Sigmoid colon (tissue), 4 donors: ENCODE results near the gene CSH2.

Experiments used
- EP300 ChIP-seq, 4 donors: sonication (generic); formaldehyde crosslinking; IDR thresholded peaks; one replicate each; pipeline ENCODE4 v1.6.1; 2017; ENCODE audit warnings: antibody characterized with exemption in 4 of 4
- POLR2A ChIP-seq, 2 donors: fragments of 450-650 bp; IDR thresholded peaks; one replicate each; pipeline ENCODE4 v1.6.1; 2016; ENCODE audit warnings: antibody characterized with exemption in 2 of 2, mild to moderate bottlenecking in 2 of 2, moderate library complexity in 2 of 2
- POLR2AphosphoS5 ChIP-seq, 4 donors: sonication (generic); formaldehyde crosslinking; IDR thresholded peaks; one replicate each; pipeline ENCODE4 v1.6.1; 2017; ENCODE audit warnings: antibody characterized with exemption in 4 of 4
- TF ChIP-seq, protein P1 (sequence below), 4 experiments: fragments of 450-650 bp in 3 of 4; fragments of 200-600 bp in 1 of 4; IDR thresholded peaks; one replicate each; pipeline ENCODE4 v1.5.1; 2016 to 2019; ENCODE audit warnings: antibody characterized with exemption in 4 of 4, mild to moderate bottlenecking in 3 of 4, moderate library complexity in 2 of 4

DNA sequence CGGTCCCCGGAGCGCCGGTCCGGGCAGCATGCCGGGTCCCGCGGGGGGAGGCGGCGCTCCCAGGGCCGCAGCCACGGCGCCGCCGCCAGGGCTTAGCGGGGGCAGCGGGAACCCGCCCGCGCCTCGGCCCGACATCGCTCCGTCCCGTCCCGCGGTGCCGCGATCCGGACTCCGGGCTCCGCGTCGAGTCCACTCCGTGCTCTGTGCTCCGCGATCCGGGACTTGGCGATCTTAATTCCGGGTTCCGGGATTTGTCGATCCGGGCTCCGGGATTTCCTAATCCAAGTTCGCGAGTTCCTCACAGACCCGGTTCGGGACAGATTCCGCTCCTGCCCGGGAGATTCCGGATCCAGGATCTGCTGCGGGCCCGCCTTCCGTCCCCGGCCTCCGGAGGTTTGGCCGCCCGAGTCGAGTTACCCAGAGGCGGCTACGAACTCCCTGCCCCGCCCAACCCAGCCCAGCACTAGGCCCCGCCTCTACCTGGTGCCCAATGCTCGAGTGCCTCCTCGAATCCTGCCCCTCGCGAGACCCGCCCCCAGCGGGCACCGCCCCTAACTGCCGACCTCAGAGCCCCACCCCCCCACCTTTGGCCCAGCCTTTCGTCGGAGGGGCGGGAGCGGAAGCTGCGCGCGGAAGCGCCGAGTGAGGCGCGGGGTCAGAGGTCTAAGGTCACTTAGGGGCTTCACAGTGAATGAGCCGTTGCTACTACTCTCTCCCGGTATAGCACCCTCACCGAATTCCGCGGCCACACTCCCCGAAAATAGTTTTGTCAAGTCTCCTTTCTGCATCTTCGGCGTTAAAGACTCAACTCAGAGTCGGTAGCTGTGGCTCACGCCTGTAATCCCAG is 30.7 kb downstream of the CSH2 start, which contains the start of gene SMARCD2:
- TF ChIP-seq, protein P1, sequence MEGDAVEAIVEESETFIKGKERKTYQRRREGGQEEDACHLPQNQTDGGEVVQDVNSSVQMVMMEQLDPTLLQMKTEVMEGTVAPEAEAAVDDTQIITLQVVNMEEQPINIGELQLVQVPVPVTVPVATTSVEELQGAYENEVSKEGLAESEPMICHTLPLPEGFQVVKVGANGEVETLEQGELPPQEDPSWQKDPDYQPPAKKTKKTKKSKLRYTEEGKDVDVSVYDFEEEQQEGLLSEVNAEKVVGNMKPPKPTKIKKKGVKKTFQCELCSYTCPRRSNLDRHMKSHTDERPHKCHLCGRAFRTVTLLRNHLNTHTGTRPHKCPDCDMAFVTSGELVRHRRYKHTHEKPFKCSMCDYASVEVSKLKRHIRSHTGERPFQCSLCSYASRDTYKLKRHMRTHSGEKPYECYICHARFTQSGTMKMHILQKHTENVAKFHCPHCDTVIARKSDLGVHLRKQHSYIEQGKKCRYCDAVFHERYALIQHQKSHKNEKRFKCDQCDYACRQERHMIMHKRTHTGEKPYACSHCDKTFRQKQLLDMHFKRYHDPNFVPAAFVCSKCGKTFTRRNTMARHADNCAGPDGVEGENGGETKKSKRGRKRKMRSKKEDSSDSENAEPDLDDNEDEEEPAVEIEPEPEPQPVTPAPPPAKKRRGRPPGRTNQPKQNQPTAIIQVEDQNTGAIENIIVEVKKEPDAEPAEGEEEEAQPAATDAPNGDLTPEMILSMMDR (IDR thresholded peaks at IDR 0.05) = no peak
- TF ChIP-seq EP300 (IDR thresholded peaks at IDR 0.05) (peak in 2 of 4 donors; percentile 48 to 58), POLR2A (IDR thresholded peaks at IDR 0.05) (peak; percentile 33 to 44), POLR2AphosphoS5 (IDR thresholded peaks at IDR 0.05) (peak; percentile 48 to 90 (median 77))
